H4 (cell line): ENCODE results near the gene EFHC2. TPM values are rescaled to one million over a fixed set of nuclear protein-coding genes. Genes with fewer than 3 reads are reported as not detected.
"Not testable (repeated sequence)": the region's sequence is repeated elsewhere in the genome, so short reads cannot be mapped to it uniquely, and the experiment has no call there.

Source experiments
- DNase-seq: peaks from one replicate; pipeline ENCODE4 v3.0.0-alpha.2; 2015; ENCODE audit warnings: low spot score
- total RNA-seq: library from RNA; depleted of rRNA; stranded (reverse); fragments of >200 nt; shearing (Covaris generic); gene quantifications from 2 replicates; pipeline ENCODE4 v1.2.3, GENCODE V29; 2014

The EFHC2 gene
- total RNA-seq, 1 experiment from 2014 or later: not detected

DNA sequence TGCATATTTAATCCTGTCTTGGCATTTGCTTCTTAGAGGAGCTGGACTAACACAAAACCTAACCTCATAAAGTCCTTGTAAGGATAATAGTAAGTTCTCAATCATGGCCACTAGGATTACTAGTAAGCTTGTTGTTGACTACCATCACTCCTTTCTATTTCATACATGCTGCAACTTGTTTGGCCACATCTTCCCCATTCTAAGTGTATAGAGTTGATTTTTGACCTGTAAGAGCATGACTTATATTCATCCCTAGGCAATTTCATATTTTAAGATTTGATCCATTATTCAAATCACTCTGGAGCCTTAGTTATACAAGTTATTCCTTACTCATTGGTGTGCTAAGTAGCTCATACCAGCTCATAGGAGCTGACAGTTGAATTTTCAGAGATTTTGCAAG is 109.4 kb downstream of the EFHC2 start:
- DNase-seq: no peak

DNA sequence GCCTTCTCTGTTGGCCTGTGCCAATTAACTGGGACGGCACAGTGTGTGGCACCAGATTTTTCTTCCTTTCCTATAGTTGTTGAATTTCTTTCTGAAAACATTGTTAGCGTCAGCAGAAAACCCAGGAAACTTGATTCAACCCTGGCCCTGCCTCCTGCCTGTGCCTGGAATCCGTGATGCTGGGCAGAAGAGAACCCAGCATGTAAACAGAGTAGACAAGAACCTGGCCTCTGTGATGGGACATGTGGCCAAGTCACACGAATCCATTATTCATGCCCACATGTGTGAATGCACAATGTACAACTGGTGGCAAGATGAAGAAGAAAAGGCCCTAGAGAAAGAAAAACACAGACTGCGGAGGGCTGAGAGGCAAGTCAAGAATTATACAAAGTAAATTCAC is 111.4 kb downstream of the EFHC2 start:
- DNase-seq: no peak

DNA sequence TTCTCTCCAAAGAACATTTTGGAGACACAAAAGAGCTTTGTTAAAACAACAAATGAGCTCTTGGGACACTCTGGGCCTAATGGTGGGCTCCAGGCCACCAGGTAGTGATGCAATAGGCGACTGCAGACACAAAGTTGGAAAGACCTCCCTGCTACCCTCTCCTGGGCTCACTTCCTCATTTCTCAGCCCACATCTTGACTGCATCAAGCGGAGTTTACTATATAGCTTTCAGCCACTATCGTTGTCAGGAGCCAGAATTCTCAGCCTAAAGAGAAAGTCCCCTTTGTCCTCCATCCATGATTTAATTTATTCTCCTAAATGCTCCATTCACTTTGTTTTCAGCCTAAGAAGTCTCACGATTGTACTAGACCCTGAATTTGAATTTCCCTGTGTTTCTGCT is 114.9 kb downstream of the EFHC2 start:
- no peak for DNase-seq

DNA sequence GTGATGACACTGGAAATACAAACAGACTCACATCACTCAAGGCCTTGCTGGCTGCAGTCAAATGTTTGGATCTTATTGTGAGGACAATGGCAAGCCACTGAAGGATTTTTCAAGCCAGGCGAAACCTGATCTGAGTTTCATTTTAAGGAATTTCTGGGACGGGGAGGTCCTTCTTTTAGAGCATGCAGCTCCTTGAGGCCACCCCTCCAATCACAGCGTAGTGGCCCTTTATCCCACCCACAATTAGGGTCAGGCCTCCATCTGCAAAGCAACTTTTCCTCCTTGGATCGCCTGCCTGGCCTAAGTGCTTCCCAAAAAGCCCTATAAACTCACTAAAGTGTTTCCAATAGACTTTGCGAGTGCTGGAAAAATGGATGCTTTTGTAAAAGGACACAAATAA is 115.5 kb downstream of the EFHC2 start:
- DNase-seq: no peak

DNA sequence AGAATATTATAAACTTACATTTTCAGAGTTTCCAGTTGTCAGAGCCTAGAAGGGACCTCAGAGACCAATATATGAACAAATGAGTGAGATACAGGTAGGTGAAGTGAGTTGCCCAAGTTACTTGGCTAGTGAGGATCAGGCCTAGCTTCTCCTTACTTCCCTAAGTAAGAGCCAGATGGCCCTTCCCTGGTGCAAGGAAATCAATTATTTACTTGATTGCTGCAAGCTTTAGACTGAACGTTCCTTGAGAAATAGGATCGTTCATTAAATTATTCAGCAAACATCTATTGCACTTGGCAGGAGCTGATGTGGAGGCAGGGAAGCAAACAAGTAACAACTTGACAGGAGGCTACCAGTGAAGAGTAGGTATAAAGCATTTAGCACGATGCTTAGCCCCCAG is 117.8 kb downstream of the EFHC2 start:
- DNase-seq: no peak

DNA sequence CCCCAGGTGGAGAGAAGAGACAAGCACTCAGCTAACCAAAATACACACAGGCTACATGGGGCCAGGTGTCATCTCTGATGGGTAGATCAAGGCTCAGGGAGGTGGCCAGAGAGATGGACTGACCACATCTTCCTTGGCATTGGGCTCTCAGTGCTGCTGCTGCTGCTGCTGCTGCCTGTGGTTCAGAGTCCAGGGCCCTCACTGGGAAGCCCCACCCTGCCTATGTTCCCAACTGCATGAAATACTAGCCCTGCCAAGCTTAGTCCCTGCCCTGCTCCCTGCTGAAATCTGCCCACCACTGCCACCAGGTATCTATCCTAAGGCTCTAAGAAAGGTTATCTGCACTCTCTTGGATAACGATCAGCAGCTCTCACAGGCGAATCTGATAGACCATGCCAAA is 118.7 kb downstream of the EFHC2 start:
- no peak for DNase-seq

DNA sequence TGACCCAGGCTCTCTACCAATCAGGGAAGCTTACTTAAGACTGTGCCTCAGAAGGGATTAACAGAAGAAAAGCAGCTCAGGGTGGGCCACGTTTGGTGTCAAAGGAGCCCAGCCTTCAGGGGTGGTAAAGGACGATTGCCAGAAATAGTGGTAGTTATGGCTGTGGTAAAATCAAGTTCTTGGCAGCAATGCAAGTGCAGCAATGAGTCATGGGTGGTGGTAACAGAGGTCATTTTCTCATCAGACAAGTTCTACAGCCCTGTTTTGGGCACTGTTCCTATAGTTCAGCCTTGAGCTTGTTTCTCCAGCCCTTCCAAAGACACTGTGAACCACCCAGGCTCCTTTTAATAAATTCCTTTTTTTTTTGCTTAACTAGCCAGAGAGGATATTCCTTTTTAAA is 120.3 kb downstream of the EFHC2 start:
- peak; percentile 70 for DNase-seq

DNA sequence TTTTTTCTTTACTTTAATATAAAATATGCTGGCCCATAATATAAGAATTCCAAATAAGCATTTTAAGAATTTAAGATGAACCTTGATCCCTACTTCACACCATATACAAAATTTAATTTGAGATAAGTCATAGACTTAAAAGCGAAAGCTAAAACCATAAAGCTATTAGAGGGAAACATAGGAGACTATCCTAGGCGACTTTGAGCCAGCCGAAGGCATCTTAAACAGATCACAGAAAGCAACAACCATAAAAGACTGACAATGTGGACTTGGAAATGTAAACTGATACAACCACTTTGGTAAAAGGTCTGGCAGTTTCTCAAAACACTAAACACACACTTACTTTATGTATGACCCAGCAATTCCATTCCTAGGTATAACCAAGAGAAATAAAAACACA is 125.0 kb downstream of the EFHC2 start:
- no peak for DNase-seq

DNA sequence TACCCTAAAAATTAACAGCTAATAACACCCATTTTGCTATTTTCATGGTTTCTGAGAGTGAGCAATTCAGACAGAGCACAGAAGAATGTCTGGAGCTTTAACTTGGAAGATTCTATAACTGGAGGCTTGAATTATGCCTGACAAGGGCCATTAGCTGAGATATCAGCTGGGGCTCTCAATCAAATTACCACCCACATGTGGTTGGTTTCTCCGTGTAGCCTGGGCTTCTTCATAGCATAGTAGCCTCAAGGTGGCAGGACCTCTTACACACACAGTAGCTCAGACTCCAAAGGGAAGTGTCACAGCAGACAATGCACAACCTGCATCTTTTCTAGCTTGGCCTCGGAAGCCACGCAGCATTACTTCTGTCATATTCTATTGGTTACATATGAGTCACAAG is 127.3 kb downstream of the EFHC2 start:
- no peak for DNase-seq

DNA sequence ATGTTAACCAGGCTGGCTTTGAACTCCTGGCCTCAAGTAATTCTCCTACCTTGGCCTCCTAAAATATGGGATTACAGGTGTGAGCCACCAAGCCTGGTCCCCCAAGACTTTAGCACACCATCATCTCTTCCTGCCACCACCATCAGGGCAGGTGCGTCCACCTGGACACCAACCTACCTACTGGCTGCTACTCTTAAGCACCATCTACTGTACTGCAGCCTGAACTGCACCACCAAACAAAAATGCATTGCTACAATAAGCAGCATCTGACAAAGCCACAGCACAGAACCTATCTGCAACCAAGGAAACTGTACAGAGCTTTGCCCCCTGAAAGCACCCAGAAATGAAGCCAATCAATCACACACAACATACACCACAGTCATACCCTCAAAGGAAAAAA is 139.7 kb downstream of the EFHC2 start:
- no peak for DNase-seq

DNA sequence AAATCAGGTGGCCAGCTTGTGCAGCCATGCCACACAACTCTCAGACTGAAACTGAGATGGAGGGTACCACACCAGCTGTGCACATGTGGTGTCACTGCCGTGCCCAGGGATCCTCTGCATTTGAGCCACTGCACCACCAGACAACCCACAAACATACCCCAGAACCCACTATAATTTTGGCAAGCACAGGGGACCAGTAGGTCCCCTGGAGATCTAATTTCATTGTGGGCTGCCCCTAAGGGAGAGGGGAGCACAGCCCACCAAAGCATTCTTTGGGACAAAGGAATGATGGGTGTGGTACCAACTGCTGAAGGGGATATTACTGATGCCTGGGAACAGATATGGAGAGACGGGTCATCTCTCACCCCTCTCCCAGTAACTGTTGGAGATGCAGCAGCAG is 140.9 kb downstream of the EFHC2 start:
- no peak for DNase-seq

DNA sequence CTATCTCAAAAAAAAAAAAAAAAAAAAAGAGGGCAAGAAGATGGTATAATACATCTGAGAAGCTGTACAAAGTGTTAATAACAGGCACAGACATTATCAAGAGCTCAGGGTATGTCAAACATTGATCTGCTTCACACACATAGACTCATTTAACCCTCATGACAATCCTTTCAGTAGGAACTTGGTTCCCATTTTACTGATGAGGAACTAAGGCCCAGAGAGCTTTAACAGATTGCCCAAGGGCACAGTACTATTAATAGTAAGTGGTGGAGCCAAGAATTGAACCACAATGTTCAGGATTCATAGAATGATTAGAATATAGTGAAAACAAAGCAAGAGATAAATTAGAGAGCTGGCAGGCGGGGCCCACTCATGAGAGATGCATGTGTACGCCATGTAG is 154.4 kb downstream of the EFHC2 start:
- no peak for DNase-seq

DNA sequence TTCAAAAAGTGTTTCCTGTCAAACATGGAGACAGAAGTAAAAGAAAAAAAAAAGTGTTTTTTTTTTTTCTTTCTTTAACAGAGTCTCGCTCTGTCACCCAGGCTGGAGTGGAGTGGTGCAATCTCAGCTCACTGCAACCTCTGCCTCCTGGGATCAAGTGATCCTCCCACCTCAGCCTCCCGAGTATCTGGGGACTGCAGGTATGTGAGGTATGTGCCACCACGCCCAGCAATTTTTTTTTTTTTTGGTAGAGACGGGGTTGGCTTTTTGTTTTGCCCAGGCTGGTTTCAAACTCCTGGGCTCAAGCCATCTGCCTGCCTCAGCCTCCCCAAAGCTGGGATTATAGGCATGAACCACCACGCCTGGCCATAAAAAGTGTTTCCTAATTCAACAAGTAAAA is 155.6 kb downstream of the EFHC2 start:
- not testable (repeated sequence) for DNase-seq

DNA sequence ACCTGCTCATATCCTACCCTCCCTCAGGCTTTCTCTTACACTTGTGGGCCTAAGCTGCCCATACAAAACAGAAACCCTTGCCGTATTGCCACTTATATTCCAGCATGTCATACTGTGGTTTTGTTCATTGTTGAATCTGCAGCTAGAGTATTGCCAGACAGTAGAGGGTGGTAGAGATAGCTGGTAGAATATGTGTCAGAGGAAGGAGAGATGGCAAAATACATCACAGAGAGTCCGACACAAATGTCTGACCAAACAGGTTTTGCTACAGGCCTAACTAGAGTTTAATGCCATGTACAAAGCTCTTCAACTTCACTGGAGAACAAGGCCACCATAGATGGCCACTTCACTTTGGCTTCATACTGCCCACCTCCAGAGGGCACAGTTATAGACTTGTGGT is 160.1 kb downstream of the EFHC2 start:
- DNase-seq: peak; percentile 4

DNA sequence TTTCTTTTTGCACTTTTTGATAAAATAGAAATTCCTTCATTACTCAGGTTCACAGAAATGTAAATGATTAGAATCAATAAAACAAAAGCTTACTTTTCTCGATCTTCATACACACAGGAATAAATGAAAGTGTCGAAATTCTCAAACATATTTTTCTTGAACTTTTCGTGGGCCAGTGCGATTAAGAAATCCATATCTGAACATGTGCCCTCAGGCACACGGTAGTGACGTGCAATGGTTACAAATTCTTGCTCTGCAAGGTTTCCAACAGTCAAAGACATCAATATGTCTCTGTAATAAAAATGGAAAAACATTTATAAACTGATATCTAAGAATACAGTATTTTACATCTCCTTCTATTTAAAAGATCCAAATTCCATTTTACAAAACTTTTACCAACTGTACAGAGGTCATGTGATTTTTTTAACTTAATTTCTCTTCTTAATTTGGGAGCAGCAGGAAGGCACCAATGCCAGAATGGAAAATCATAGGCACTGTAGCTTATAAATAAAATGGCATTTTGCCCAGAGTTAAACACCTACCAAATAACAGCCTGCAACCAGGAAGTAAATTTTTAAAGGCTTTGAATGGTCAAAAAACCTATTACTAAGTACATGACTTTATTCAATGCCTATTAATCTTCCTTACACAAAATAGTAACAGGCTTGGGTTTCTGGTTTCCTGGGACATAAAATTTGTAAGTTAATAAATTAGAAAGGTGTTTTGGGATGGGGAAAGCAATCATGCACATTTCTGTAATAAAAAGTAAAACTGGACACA is 165.0 kb downstream of the EFHC2 start:
- no peak for DNase-seq

DNA sequence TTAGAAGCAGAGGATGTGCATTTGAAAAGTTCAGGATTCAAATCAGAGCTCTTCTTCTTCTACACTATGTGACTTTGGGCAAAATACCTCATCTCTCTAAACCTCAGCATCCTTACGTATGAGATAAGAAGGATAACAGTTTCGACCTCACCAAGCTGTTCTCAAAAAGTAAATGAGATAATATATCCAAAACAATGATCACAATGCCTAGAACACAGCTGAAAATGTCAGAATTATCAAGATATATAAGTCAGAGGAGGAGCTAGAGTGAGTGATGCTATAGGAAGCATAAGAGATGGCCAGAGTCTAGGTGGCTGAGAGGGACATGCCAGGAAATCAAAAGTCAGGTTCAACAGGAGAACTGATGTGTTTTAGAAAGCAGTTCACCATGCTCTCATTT is 168.0 kb downstream of the EFHC2 start:
- no peak for DNase-seq

DNA sequence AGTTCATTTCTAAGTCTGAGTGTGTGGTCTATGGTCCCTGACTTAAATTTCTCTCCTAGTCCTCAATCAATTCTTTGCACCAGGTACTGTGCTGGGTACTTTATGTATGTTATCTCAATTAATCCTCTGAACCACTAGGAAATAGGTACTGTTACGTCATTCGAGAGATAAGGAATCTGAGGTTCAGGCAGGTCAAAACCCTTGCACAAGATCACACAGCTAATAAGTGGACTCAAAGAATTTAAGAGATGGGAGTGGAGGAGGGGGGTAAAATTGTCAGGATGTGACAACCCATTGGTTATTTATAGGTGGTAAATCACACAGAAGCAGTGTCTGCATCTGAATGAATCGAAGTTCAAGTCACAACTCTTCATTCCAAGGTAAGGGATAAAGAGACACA is 169.4 kb downstream of the EFHC2 start:
- no peak for DNase-seq

DNA sequence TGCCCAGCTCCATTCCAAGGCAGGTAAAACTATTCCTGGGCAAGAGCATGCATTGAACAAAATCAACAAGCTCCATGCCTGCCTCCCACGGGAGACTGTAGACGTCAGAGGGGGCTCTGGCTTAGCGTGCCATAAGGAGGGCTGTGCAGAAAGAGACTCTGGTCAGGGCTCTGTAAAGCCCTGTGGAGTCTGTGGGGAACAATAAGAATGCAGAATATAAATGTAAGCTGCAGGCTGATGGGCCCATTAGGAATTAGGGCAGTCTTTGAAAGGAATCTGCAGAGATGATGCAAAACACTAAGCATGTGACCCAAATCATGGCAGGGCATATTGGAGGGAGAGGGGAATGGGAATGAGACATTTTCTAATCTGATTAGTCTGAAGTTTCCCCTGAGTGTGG is 170.3 kb downstream of the EFHC2 start:
- no peak for DNase-seq

DNA sequence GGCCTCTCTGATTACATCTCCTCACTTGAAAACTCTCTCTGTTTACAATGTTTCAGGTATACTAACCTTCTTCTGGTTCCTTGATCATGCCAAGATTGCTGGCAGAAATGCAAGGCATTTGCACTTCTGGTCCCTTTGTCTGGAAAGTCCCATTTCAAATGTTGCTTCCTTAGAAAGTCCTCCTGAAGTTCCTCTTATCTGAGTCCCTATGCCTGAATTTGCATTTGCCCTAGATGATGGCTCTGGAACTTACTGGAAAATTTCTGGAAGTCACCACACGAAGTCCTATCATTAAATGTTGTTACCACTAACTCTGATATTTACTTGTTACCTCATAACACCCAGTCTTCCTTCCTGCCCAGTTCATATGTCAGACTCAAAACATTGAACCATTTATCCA is 176.4 kb downstream of the EFHC2 start:
- no peak for DNase-seq

DNA sequence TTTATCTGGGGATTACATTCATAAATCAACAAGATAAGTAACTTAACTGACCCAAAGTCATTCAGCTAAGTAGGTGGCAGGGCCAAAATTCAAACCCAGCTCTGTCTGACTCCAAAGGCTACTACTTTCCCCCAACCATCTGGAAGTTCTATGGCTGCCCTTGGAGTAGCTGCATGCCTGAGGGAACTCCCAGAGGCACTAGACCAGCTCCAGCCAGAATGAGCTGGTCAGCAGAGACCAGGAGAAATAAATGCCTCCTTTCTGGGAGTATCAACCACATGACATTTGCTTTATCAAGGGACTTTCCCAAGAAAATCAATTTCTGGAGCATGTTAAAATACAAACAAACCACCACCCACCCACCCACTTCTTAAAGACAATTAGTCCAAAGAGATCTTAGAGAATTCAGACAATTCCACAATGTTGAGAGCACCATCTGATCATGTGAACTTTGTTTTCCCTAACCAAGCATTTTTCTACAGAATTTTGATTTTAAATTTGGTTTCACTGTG is 180.5 kb downstream of the EFHC2 start:
- DNase-seq: no peak

DNA sequence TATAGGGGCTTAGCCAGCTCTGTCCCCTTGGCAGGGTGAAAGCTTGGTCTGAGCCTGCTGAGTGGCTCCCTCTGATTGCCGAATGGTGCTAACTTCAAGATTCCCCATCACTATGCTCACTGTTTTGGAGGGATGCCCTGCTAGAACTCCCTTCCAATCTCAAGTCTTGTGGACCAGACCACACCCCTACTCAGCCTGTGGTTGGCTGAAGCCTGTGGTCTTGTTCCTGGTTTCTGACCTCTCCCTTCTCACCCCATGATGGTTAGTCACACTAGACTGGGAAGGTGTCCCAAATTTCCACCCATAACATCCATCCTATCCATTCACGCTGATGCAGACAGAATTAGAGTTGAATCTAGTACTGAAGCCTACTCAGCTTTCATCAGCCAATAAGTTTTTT is 185.6 kb downstream of the EFHC2 start:
- DNase-seq: no peak

DNA sequence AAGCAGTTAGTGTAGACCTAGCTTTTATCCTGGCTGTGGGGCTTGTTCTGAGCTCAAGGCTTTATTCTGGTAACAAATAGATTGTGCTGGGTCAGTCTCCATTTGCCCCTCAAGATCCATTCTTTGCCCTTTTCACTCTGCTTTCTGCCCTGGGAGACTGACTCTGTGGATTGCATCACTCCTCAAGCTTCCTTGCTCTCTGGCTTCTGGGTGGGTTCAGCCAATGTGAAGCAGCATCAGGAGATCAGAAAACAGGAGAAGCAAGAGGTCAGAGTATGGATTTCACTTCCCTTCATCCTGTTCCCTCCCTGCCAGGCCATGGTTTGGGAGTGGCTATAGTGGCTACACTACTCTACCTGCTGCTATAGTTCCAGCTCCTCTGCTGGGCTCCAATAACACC is 186.2 kb downstream of the EFHC2 start:
- no peak for DNase-seq

DNA sequence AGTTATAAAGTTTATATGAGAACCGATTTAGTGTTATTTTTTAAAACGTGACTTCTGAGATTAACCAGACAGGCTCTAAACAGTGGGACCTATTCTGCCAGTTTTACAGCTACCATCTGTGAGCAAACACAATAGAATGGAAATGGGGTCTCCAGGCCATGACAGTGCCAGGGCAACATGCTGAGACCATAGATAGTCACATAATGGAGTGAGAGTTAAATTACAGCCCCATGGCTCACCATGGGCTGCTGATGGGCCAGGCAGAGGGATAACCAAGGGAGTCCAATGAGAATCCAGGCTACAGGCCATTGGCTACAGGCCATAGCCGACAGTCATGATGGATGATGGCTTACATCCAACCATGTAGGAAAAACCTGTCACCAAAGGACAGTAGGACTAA is 186.7 kb downstream of the EFHC2 start:
- DNase-seq: no peak

DNA sequence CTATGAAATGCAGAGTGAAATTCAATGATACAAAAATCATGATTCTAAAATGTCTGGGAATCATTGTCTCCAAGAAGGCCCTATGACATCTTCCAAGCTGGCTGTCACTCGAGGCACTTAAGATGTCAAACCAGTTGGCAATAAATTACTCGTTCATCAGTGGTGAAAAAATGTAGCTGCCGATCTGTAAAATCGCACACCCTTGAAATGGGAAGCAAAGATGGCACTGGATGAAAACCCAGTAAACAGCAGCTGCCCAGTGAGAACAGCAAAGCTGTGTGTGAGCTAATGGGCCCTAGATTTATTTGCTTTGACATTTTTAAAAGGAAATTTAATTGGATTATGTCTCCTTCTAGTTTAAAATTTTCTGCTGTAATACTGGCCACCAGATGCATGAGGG is 188.3 kb downstream of the EFHC2 start:
- DNase-seq: no peak
